HG02840 (cell line): ENCODE measurements around the gene NAXE.
"Not testable (repeated sequence)": the region's sequence is repeated elsewhere in the genome, so short reads cannot be mapped to it uniquely, and the experiment has no call there.

Experiments used
- ATAC-seq: cut with Tn5 transposase; IDR thresholded peaks from one replicate; pipeline ENCODE4 v1.9.1; 2021; ENCODE audit warnings: mild to moderate bottlenecking, moderate library complexity, moderate number of reproducible peaks; ENCODE audit not compliant: unreplicated experiment, low FRiP score

NAXE gene

DNA sequence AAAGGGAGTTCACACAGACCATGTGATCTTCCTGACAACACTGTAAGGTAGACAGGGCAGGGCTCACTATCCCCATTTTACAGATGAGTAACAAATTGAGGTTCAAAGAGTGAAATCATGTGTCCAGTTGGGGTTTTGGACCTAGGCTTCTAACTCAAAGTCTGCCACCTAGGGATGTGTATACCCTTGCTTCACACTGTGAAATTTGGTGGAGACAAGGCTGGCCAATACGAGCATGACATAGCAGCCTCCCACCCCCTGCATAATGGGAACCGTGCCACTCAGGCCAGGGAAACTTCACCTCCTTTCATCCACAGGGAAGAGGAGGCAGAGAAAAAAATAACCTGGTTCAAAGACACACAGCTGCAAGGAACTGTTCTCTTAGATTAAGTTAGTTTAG is 26.1 kb upstream of the NAXE start:
- ATAC-seq = no peak

DNA sequence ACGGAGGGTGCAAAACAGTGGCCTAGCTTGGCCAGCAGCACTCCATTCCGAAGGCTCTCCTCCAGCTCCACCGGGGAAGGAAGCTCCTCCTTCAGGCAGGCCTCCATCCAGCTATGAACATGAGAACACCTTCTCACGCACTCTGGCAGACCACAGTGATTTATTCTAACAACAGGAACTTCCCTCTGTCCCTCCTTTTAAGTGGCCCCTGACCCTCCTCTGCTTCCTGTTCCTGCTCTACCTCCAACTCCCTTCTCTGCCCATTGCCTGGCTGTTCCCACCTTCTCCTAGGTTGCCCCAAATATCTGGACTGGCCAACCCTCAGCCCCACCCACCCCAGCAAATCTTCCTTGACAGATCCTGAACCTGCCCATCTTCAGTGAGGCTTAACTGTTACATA is 25.1 kb upstream of the NAXE start:
- no peak for ATAC-seq

DNA sequence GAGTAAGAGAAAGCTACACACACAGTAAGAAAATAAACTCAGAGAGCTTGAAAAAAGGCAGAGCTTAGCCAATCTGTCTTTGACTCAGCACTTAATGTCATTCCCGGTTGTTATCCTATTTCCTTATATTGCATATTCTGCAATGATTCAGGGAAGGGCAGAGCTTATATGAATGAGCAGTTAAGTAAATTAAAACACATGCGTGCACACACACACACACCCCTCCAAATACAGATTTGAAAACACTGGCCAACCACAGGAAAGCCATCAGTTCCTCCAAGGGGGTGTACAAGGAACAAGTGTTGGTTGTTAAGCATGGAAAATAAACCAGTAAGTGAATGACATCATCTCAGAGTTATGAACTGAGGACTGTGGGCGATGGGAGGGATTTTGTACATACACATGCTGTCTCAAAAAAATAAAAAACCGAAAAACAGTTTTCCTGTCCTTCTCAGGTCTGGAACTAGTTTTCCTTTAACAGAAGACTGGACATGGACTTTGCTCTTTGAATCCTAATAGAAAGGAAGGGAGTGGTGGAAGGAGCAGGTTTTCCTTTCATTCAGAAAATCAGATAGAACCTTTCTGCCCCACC is 20.2 kb upstream of the NAXE start:
- no peak for ATAC-seq

DNA sequence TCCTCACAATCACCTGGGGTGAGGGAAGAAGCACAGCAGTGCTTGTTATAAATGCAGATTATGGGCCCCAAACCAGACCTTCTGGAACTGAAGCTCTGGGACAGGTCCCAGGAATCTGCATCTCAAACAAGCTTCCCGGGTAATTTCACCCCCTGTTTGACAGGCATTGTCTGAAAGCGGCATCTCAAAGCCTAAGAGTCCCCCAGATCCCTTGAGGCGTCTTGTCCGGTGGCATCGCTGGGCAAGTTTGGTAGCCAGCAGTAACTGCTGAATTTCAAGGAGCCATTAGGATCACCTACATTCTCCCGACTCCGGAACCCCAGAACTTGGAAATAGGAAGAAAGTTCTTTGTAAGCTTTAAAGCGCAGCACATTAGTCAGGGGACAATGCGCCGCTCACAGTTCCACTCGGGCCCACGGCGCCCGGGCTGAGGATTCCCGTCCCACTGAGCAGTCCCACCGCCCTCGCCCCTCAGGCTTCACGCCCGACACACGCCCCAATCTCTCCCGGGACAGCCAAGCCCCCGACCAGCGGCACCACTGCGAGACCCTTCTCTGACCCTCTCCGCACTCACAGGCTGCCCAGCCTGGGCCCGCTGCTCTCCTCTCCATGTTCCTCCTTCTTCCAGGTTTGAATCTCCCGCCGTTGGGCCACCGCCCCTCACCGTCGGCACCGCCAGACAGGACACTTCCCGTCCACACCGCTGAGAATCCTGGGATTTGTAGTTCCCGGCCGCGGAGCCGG is 19.5 kb upstream of the NAXE start, which contains the start of gene IQGAP3:
TSS of gene IQGAP3 (minus strand) at position 647 of the 744 bp plus-strand sequence. CDS start at position 611, 36 bp downstream.
- ATAC-seq = peak; percentile 79

DNA sequence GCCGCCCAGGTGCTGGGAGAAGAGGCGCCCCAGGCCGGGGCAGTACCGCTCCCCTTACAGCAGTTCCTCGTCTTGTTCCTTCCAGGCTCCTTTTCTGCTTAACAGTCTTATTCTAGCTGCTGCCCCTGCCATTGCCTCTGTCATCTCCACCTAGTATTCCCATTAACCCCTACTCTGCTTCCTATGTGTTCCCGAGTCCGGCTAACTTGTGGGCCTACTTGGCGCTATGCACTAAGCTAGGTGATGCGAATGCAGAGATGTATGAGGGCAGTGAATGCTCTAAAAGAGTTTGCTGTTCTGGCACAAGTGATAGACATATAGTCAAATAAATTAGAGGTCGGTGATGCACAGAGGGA is 18.9 kb upstream of the NAXE start:
- no peak for ATAC-seq

DNA sequence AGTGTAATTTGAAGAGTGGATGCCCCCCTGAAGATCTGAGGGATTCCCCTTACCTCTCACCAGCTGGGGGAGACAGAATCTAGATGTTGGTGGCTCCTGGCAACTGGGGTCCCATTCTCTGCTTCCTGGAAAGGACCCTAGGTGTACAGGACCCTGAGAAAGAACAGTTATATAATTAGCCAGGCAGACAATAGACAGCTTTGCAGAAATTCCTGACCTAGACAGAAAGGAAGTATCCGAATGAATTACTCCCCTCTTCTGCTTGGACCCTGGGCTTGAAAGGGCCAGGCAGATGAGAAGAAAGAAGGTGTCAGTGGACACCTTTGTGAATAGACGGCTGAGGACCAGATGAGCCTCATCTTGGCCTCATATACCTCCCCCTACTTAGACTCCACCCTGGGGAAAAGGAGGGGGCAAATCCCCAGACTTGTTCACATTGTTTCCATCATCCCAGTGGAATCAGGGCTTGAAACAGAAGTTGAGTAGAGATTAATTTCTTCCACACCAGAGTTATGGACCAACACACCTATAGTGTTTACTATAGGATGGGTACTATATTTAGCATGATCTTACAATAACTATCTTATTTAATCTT is 17.4 kb upstream of the NAXE start:
- no peak for ATAC-seq

DNA sequence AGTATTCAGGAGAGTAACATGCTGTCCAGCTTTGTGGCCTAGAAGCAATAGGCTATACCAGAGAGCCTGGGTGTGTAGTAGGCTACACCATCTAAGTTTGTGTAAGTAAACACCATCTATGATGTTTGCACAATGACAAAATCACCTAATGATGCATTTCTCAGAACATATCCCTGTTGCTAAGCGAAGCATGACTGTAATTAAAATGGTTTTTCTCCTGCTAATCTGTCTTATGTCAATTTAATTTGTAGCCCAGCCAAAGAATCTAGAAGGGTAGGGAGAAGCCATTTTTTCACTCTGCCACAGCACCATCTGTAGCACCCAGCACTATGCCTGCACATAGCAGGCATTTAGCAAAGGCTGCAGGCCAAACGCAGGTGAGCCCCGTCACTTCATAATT is 14.0 kb upstream of the NAXE start:
- no peak for ATAC-seq

DNA sequence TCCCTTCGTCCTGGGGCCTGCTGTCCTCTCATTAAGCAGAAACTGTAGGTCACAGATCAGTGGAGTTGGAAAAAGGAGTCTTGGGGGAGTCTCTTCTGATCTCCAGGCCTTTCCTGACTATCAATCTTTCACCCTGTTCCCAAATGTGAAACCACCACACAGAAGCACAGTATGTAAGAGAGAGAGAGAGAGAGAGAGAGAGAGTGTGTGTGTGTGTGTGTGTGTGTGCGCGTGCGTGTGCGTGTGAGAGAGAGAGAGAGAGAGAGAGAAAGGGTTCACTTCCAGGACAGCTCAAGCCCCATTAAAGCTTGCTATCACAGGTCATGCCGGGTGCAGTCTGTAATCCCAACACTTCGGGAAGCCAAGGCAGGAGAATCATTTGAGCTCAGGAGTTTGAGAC is 13.5 kb upstream of the NAXE start:
- ATAC-seq = no peak

DNA sequence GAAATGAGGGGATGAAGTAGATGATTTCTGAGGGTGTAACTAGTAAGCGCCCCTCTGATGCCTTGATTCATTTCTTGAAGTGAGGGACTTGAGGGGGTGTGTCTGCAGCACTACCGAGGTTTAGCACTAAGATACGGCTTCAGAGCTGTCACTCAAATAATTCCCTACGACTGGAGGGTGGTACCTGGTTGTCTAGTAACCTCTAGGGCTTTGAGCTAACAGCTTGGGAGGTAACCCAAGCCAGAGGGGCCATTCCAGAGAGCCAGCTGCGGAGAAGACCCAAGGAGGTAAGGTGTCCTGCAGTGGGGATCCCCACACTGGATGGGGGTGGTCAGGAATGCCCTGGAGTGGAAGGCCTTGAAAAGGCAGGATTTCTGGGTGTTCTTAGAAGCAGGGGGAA is 12.1 kb upstream of the NAXE start, which contains the start of gene TTC24:
TSS of gene TTC24 (plus strand) at position 252 of the 400 bp plus-strand sequence. CDS start 1,642 bp downstream, outside the sequence.
- no peak for ATAC-seq

DNA sequence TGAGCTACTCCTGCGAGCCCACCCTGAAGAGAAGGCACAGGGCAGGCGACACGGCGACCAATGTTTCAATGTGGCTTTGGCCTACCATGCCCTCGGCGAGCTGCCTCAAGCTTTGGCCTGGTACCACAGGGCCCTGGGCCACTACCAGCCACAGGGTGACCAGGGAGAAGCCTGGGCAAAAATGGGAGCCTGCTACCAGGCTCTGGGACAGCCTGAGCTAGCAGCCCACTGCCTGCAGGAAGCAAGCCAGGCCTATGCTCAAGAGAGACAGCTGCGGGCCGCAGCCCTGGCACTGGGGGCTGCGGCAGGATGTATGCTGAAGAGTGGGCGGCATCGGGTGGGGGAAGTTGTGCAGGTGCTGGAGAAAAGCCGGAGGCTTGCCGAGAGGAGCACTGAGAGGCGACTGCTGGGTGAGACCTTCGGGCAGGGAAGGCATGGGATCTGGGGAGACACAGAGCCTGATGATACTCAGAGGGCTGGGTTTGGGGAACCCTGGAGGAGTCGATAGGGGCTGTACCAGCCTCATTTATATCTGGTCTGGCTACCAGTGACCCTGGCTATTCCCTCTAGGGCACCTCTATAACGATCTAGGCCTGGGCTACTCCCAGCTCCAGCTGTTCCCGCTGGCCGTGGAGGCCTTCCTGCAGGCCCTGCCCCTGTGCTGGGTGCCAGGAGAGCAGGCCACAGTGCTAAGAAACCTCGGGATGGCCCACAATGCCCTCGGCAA is 9.8 kb upstream of the NAXE start:
- ATAC-seq = no peak

DNA sequence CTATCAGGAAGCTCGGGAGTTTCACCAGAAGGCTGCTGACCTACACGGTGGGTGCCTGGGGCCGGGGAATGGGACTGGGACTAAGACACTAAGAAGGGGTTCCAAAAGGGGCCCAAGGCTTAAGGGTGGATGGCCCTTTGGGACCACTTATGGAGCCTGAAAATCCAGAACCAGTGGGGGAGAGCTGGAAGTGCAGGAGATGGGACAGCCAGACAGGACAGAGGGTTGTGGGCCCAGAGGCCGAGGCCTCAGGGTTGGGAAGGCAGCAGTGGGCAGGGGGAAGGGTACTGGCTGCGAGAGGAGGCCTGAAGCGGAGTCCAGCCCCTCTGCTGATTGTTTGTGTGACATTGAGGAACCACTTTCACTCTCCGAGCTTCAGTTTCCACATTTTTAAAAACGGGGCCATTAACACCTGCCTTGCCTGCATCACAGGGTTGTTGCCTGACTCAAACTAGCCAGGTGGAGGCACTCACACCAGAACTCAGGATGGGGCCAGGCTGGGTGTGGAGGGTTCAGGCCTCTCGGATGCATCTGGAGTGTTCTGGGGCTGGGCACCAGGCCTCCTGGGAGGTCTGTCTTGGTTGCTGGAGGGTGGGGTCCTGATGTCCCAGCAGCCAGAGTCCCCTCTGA is 9.1 kb upstream of the NAXE start:
- ATAC-seq = no peak

DNA sequence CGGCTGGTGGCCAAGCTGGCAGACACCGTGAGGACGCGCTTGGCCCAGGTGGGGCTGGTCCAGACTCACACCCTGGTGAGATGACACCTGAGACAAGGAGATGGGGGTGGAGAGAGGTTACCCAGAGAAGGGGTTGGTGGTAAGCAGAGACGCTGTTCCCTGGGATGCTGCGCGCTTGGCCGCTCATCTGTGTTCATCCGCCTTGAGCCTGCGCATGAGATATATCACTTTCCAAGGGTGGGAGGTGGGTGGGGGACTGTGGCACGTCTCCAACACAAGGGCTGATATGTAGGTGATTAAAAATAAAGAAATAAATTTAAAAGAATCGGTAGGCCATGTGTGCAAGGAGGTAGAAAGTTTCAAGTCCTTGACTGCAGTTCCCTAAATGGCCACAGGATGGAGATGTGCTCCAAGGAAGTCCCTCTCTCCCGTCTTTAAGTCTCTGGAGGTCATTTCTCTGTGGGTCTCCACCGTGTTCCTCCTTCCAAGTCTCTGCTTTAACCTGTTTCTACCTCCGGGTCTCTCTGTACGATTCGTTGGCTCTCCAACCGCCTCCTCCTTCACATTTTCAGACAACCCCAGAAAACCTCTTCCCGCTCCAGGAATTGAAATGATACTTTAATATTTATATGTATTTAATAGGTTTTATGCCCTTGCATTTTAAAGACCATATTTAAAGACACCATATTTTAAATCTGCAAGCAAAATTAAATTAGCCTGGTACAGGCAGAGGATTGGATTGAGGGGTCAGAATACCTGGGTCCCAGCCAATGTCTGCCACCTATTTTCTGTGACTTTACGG is 7.6 kb upstream of the NAXE start:
- ATAC-seq = no peak

DNA sequence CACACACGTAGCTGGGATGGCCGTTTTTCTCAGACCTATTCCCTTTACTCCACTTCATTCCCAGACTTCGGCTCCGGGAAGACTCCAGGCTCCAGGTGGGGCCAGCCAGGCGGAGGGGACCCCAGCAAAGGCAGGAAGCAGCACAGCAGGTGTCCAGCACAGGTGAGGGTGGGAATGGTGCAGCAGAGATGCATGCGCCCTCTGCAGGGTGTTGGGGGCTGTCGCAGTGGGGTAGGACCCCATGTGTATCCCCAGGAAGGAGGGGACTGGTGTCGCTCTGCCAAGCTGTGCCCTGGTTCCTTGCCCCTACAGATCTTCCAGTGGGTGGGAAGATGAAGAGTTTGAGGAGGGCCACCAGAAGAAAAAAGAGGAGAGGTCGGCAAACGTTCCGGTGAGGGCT is 6.8 kb upstream of the NAXE start:
- no peak for ATAC-seq

DNA sequence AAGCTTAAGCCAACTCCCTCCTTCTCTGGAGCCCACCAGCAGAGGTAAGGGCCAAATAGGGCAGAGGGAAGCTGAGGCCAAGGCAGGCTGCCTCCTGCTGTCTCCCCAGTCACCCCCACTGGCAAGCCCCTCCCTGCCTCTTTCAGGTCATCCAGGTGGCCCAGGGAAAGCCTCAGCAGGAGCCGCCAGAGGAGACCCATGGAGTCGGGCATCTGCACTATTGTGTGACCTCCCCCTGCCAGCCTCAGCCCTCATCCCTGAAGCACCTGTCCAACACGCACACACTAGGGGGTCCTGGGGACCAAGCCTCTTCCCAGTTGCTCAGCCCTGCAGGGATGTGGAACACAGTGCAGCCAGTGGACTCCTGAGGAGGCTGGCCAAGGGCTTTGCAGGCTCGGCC is 5.3 kb upstream of the NAXE start:
- ATAC-seq = no peak

DNA sequence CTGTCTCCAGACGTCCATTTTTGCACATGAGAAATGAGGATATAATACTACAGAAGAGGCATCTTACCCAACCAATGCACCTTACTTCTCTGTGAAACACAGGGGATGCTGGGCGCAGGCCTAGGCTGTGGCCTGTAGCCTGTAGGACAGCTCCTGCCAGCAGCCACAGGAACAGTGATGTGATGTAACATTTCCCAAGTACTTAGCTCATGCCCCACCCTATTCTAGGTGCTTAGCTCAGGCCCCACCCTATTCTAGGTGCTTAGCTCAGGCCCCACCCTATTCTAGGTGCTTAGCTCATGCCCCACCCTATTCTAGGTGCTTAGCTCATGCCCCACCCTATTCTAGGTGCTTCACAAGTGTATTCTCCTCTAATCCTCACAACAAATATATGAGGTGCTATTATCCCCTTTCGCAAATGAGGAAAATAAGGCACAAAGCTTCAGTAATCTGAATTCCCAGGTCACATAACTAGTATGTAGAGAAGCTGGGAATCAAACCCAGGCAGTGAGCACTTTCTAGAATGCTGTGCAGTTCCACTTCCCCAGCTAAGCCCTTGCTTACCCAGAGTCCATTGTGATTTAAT is 4.6 kb upstream of the NAXE start:
- ATAC-seq = no peak

DNA sequence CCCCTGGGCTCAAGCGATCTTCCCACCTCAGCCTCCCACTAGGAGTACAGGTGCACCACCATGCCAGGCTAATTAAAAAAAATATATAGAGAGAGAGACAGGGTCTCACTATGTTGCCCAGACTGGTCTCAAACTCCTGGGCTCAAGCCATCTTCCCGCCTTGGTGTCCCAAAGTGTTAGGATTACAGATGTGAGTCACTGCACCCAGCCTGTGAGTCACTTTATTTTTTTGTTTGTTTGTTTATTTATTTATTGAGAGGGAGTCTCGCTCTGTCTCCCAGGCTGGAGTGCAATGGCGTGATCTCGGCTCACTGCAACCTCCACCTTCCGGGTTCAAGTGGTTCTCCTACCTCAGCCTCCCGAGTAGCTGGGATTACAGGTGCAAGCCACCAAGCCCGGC is 3.6 kb upstream of the NAXE start:
- not testable (repeated sequence) for ATAC-seq

DNA sequence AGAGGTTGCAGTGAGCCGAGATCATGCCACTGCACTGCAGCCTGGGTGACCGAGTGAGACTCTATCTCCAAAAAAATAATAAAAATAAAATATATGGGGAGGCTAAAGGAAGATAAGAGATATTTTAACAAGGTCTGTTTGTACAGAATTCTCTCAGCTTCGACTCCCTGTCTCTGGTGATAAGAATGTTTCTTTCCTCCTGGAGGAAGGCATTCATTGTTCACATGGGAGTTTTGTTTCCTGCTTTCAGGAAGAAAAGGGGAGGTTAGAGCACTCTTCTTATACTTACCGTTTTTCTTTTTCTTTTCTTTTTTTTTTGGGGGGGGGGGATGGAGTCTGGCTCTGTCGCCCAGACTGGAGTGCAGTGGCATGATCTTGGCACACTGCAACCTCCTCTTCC is 2.0 kb upstream of the NAXE start:
- ATAC-seq = no peak

DNA sequence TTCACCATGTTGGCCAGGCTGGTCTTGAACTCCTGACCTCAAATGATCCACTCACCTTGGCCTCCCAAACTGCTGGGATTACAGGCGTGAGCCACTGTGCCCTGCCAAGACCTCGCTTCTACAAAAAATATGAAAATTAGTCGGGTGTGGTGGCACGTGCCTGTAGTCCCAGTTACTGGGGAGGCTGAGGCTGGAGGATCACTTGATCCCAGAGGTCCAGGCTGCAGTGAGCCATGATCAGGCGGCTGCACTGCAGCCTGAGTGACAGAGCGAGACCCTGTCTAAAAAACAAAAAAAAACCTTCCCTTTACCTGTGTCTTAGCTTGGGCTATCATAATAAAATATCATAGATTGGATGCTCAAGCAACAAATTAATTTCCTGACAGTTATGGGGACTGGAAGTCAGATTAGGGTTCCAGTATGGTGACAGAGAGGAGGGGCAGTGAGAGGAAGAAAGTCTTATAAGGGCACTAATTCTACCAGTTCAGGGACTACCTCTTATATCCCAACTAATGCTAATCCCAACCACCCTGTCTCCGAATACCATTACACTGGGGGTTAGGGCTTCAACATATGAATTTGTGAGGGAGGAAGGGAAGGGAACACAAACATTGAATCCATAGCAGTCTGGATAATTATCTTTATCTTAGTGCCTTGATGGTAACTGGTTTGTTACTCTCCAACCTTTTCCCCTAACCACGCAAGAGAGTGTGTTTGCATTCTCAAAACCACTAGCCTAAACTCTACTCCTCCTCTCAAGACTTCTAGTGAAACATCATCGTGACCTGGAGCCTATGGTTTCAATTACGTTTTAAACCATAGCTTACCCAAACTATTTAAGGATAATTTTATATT is 1.0 kb upstream of the NAXE start:
- ATAC-seq = no peak

DNA sequence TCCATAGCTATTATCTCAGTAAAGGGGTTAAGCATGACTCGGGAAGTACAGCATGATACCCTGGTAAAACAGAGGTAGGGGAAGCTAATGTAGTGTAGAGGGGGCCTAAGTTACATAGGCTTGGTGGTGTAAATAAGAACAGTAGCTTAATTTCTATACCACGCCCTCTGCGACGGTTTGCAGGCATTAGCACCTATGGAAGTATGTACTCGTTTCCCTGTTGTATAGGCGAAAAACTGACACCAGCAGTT is 470 bp upstream of the NAXE start:
- ATAC-seq = peak; percentile 22
